HG03095 (cell line): Measurements from ENCODE around the gene KMT5B.

Experiments used
- ATAC-seq: cut with Tn5 transposase; IDR thresholded peaks from one replicate; pipeline ENCODE4 v1.9.1; 2021; ENCODE audit warnings: moderate library complexity; ENCODE audit not compliant: unreplicated experiment

The KMT5B gene

DNA sequence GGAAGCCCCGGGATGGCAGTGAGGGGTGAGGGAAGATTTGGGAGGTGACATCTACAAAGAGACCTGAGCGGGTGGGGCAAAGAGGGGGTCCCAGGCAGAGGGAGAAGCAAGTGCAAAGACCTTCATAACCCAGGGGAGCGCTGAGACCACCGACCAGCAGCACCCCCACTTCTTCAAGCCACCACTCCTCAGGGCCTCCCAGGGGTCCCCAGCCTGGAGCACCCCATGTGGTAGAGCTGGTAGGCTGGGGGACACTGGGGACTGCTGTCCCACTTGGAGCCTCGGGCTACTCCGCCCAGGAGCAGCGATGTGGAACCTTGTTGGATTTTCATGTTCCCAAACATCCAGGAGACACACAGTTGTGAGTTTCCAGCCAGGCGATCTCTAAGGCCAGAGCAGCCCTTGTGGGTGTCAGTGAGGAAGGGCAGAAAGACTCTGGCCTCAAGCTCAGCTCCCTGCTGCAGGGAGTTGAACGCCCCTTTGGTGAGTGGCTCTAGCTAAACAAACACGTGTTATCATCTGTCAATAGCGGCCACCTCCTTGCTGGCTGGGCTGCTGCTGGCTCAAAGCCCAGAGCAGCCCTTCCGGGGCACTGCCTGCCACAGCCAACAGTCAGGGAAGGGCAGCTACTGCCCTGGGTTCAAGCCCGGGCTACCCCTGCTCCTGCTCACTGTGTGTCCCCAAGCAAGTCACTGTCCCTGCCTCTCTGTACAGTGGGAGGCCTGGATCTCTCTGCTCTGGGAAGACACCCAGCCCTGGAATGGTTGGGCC, 66.2 kb downstream of the KMT5B start:
- ATAC-seq: no peak

DNA sequence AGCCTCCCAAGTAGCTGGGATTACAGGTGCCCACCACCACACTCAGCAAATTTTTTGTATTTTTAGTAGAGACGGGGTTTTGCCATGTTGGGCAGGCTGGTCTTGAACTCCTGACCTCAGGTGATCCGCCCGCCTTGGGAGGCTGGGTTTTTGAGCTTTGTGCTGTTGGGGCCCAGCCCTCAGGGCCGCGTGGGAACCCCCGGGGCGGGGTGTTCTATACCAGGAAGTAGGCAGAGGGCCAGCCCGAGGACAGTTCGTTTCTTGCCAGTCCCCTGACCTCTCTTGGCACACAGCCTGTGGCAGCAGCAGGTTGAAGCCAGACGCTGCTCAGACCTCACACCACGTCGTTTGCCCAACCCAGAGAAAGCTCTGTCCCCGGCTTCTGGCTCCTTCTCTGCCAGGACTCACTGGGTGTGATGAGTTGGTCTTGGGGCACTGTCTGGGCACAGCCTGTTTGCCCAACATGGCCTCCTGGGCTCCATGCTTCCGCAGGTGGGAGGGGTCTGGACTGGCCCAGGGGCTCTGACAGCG, 67.0 kb downstream of the KMT5B start:
- no peak for ATAC-seq

GRCh38 chr11:68145120-68145866, 67.8 kb downstream of the KMT5B start:
- no peak for ATAC-seq

DNA sequence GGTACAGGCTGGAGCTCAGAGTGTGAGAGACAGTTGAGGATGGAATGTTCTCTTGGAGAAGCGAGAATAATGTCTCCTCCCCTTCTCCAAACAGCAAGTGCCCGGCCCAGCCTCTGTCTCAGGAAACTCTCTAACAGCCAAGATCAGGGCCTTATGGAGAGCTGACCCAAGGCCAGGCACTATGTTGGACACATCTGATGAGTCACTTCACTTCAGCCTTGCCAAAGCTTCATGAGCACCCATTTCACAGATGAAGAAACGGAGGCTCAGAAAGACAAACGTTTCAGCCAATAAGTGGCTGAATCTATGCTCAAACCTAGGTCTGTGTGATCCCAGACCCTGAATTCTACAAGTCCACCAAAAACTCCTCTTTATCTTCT, 69.8 kb downstream of the KMT5B start:
- ATAC-seq: no peak

- ATAC-seq: no peak
Measured at GRCh38 chr11:68142441-68143309, 70.4 kb downstream of the KMT5B start.

DNA sequence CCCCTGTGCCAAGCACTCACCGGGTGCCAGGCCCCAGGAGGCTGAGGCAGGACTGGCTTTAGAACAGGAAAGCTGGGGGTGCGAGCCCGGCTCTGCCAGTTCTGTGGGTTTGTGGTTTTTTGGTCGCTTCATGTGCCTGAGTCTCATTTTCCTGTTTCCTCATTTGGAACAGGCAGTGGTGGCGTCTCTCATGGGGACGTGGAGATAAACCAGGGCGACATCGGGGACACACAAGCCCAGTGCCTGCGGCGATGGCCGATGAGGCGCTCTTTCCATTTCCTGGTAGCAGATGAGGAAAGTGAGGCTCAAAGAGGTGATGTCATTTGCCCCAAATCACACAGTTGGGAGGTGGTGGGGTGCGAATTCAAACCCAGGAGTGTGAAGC, 71.1 kb downstream of the KMT5B start:
- ATAC-seq: no peak

GRCh38 chr11:68141246-68142027, 71.7 kb downstream of the KMT5B start:
- no peak for ATAC-seq

DNA sequence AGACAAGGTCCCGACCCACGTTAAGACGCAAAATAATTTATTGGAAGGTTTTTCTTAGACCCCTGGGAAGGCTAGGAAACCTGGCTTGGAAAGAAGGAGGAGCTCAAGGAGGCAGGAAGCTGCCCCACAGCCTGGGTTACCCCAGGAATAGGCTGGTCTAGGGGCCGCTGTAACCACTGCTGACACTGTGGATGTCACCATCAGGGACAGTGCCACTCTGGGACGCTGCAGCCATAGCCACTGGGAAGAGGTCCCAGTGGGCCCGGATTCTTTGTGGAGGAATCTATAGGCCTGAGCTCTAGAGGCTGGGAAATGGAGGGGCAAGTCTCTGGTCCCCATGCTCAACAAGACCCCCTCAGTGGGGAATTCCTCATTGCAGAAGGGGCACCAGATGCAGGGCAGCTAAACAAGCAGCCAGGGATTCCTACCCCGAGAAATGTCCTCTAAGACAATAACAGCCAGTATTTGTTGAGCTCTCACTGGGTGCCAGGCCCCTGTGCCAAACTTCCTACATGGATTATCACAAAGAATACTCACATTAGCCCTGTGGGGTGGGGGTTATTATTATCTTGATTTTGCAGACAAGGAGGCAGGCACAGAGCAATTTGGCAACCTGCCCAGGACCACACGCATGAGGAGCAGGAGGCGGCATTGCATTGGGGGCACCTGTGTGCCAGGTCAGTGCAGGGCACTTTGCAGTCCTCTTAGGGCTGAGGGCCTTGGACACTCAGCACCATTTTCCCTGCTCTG, 72.4 kb downstream of the KMT5B start:
- no peak for ATAC-seq

DNA sequence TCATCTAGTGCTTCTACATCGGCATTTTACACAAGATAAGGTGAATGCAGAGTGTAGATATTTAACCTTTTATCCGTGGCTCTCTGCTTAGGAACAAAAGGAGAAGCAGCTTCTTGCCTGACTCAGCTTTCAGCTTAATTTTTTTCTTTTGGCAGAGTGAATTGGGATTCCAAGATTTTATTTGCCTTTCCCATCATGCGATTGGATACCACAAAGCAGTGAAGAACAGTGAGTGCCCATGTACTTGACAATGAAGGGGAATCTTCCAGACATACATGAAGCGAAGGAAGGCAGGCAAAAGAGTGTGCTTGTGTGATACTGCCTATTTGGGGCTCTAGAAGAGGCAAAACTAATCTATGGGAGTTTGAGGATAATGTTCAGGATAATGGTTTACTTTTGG, 74.9 kb downstream of the KMT5B start:
- ATAC-seq: no peak

GRCh38 chr11:68137833-68138232, 75.3 kb downstream of the KMT5B start:
- ATAC-seq: no peak

DNA sequence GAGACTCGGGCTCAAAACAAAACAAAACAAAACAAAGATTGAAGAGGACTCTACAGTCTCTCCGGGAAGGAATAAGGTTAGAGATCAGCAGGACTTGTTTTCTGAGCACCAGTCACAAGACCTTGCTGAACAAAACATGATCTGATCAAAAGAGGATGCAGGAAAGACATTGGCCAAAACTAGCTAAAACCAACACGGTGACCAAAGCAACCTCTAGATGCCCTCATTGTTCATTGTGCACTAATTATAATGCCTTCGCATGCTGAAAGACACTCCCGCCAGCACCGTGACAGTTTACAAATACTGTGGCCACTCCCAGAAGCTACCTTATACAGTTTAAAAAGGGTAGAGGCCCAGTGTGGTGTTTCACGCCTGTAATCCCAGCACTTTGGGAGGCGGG, 76.2 kb downstream of the KMT5B start:
- no peak for ATAC-seq

DNA sequence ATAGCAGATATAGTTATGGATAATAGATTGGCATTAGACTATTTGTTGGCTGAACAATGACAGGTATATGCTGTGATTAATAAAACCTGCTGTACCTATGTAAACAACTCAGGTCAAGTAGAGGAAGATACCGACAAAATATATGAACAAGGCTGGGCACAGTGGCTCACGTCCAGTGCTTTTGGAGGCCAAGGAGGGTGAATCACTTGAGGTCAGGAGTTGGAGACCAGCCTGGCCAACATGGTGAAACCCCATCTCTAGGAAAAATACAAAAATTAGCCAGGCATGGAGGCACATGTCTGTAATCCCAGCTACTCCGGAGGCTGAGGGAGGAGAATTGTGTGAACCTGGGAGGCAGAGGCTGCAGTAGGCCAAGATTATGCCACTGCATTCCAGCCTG, 77.9 kb downstream of the KMT5B start:
- ATAC-seq: no peak

GRCh38 chr11:68133761-68134160, 79.3 kb downstream of the KMT5B start:
- no peak for ATAC-seq

GRCh38 chr11:68130121-68130520, 83.0 kb downstream of the KMT5B start:
- ATAC-seq: no peak

DNA sequence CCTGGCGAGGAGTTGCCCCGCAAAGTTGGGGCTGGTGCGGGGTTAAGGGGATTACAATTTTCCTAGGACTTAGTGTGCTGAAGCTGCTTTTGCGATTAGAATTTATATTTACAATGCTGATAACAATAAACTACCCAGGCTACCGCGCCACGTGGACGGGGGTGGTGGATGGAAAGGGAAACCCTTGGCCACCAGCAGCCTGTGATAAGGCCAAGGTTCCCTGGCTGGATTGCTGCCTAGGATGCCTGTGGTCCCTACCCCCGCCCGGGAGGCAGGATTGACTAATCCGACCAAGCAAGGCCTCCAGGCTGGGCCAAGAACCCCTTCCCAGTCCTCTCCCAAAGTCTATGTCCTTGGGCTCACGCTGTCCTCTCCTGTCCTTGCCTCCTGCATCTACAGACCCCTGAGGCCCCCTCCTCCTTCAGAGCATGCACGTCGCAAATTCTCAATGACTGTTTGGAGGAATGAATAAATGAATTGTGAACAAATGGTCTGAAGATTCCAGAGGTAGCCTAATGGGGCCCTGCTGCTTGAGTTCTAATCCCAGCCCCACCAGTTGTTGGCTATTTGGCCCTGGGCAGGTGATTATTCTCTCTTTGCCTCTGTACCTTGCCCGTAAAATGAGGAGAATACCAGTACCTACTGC, 84.3 kb downstream of the KMT5B start:
- ATAC-seq: no peak

DNA sequence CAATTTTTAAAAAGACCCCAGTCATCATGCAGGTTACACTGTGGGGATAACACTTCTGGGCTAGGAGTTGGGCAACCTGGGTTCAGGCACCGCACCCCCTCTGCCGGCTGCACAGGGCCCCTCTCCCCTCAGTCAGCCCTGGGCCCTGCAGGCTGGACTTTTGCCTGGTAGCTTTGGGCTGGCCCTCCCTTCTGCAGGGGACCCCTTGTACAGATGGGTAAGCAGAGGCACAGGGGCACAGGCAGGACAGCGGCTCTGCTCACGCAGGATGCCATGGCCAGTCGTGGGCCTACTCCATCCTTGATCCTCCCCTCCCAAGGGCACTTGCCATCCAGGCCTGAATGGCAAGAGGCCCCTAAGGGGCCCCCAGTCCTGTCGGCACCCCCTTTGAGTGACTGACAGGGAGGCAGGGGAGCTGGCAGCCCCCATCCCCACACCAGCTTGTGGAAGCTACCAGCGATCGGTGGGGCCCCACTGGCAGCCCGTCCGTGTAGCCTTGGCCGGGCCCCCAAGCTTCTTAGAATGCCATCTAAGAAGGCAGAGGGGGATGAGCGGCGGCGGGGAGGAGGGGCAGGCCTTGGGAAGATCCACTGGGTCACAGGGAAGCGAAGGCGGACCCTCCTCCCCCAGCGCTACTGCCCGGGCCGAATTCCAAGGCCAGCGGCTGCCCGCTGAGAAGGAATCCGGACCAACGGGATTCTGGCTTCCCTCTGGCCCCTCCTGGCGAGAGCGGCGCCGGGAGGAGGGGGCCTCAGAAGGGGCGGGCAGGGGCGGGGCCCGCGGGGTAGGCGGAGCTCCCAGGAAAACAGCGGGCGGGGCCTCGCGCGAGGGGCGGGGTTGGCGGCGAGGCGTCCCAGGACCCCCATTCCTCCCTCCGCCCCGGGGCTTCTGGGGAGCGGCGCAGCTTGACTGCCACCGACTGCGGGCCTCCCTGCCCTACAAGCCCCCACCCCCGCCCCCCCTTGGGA, 85.1 kb downstream of the KMT5B start:
- no peak for ATAC-seq

DNA sequence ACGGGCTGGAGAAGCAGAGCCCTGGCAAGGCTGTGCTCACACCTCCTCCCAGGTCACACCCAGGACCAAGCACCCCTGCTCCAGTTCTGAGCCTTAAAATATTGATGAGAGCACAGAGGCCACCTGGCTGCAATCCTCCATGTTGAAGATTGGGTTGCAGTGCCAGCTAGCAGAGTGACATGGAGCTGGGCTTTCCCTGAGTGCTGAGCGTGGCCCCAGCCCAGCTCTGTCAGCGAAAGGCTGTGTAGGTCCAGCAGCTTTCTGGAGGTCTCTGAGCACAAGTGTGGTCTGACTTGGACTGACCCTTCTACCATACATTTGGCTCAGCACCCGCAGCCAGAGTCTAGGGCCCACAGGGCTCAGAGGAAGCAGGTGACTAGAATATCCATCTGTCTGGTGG, 87.9 kb downstream of the KMT5B start:
- ATAC-seq: no peak

GRCh38 chr11:68122936-68123539, 90.1 kb downstream of the KMT5B start:
- ATAC-seq: no peak
